ENCODE data around the gene FOXN3.

Gene FOXN3

DNA sequence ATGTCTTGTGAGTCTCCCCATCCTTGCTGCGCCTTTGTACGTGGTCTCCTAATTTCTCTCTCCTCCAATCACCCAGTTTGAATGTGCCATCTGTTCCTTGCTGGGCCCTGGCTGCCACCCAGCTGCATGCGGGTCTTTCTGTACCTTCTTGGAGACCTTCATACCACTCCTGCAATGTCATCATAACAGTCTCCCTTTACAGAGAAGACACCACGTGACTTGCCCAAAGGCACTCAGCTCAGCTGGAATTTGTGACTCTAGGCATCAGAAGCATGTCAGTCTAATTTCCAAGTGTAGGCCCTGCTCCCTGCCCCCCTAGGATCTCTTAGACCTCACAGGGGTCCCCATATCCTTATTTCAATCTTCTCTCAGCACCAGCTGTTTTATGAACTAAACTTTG is 308.4 kb downstream of the FOXN3 start:
- no peak for DNase-seq (ENCODE audit: low spot score)

DNA sequence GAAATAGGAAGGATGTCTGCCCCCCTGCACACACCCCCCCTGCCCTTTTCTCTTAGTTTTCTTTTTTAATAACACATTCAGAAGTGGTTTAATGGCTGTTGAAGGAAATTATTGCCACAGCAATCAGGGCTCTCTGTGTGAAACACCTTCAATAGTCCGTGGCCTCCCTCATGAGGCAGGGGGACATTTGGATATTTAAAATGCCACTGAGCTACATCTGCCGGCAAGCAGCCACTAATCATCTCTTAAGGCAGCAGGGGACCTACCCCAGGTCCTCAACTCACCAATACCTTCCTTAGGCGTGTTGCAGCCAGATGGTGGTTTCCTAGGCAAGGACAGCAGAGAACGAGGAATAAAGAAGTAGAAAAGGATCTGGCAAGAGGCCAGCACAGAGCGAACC is 309.4 kb downstream of the FOXN3 start:
- TF ChIP-seq, protein P1, sequence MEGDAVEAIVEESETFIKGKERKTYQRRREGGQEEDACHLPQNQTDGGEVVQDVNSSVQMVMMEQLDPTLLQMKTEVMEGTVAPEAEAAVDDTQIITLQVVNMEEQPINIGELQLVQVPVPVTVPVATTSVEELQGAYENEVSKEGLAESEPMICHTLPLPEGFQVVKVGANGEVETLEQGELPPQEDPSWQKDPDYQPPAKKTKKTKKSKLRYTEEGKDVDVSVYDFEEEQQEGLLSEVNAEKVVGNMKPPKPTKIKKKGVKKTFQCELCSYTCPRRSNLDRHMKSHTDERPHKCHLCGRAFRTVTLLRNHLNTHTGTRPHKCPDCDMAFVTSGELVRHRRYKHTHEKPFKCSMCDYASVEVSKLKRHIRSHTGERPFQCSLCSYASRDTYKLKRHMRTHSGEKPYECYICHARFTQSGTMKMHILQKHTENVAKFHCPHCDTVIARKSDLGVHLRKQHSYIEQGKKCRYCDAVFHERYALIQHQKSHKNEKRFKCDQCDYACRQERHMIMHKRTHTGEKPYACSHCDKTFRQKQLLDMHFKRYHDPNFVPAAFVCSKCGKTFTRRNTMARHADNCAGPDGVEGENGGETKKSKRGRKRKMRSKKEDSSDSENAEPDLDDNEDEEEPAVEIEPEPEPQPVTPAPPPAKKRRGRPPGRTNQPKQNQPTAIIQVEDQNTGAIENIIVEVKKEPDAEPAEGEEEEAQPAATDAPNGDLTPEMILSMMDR (IDR thresholded peaks at IDR 0.05; ENCODE audit: extremely low read depth, missing control alignments) = no peak
- DNase-seq (ENCODE audit: low spot score) = no peak

More for the DNA sequence above, 308.4 kb downstream of the FOXN3 start:
- TF ChIP-seq, protein P1 (IDR thresholded peaks at IDR 0.05; ENCODE audit: extremely low read depth, missing control alignments) = no peak
